PC-3 (cell line): Measurements from ENCODE around the gene MAML3.

Experiments
- CTCF ChIP-seq: fragments of 300-600 bp; sonication (generic); conservative IDR thresholded peaks from 2 replicates; pipeline ENCODE4 v1.5.1; 2017; ENCODE audit warnings: antibody characterized with exemption, low read depth, mild to moderate bottlenecking, low read length
- EZH2 ChIP-seq: fragments of 300-600 bp; sonication (generic); IDR thresholded peaks from one replicate; pipeline ENCODE4 v1.6.1; 2017; ENCODE audit warnings: antibody characterized with exemption, mild to moderate bottlenecking, low read length; ENCODE audit not compliant: unreplicated experiment
- EZH2phosphoT487 ChIP-seq: fragments of 300-600 bp; sonication (generic); IDR thresholded peaks from 2 replicates; pipeline ENCODE4 v1.6.1; 2018; ENCODE audit warnings: mild to moderate bottlenecking, antibody characterized with exemption, low read length, borderline replicate concordance

- TF ChIP-seq CTCF (no peak), EZH2 (no peak), EZH2phosphoT487 (no peak)
Measured at GRCh38 chr4:139845453-139846093, 308.4 kb downstream of the MAML3 start.
